HL-60 (cell line): ENCODE results near the gene FSTL4.

Experiments
- DNase-seq, 2 experiments: peaks; one replicate each; pipeline ENCODE4 v3.0.0-alpha.2; 2010 to 2020; ENCODE audit warnings: low read depth in 1 of 2, low spot score in 1 of 2
- H3K27ac ChIP-seq: fragments of 250-450 bp; sonication (Bioruptor Pico); replicated peaks from 2 replicates; pipeline ENCODE4 v1.5.1; 2020; ENCODE audit warnings: mild to moderate bottlenecking, moderate library complexity
- H3K27me3 ChIP-seq: fragments of 250-450 bp; sonication (Bioruptor Pico); 2 replicates; pipeline ENCODE4 v1.5.1; 2021; ENCODE audit warnings: mild to moderate bottlenecking, moderate library complexity; ENCODE audit not compliant: insufficient read depth, poor library complexity, severe bottlenecking
- H3K4me3 ChIP-seq: replicated peaks from 2 replicates; pipeline ENCODE4 v1.5.1; 2011; ENCODE audit warnings: mild to moderate bottlenecking, control low read depth, low read length; ENCODE audit not compliant: insufficient read depth
- GABPA ChIP-seq: IDR thresholded peaks from 2 replicates; pipeline ENCODE4 v1.6.1; 2012; ENCODE audit warnings: low read depth
- POLR2AphosphoS5 ChIP-seq: IDR thresholded peaks from 2 replicates; pipeline ENCODE4 v1.6.1; 2012; ENCODE audit warnings: low read depth
- REST ChIP-seq: IDR thresholded peaks from 2 replicates; pipeline ENCODE4 v1.6.1; 2012; ENCODE audit warnings: low read depth; ENCODE audit not compliant: insufficient replicate concordance
- SPI1 ChIP-seq: IDR thresholded peaks from 2 replicates; pipeline ENCODE4 v1.6.1; 2012; ENCODE audit warnings: low read depth, mild to moderate bottlenecking, borderline replicate concordance
- TF ChIP-seq, protein P1 (sequence below): IDR thresholded peaks from one replicate; pipeline ENCODE4 v1.5.1; 2011; ENCODE audit warnings: low read length, control low read depth, inconsistent platforms; ENCODE audit not compliant: insufficient read depth

The FSTL4 gene

DNA sequence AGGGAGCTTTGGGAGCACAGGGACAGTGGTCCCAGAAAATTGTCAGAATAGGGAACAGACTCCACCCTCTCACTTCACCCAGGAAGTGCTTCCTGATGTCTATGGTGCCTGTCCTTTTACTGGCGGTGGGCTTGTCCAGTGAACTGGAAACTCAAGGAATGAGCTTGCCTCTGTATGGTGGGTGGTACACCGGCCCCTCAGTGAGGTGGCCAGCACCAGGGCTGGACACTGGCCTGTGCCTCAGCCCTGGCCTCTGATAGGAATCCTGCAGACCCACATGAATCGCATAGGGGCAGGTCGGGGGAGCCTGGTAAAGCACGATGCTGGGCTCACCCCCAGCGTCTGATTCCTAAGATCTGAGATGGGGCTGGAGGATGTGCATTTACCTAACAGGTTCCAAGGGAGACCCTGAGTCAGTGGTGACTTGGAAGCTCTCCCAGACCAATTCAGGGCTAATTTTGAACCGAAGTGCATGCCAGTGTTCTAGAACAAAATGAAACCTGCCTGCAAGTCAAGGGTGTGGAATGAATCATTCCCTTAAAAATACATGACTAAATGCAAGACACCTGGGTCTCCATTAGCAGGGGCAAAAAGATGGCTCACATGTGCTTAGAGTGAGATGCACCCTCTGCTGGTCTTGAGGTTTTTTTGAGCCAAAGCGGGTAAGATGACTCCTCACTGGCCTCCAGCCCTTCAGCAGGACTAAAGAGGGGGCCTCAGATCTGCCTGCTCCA, 382.2 kb downstream of the FSTL4 start:
- TF ChIP-seq SPI1 (no peak), REST (no peak), GABPA (no peak), POLR2AphosphoS5 (no peak)
- TF ChIP-seq, protein P1, sequence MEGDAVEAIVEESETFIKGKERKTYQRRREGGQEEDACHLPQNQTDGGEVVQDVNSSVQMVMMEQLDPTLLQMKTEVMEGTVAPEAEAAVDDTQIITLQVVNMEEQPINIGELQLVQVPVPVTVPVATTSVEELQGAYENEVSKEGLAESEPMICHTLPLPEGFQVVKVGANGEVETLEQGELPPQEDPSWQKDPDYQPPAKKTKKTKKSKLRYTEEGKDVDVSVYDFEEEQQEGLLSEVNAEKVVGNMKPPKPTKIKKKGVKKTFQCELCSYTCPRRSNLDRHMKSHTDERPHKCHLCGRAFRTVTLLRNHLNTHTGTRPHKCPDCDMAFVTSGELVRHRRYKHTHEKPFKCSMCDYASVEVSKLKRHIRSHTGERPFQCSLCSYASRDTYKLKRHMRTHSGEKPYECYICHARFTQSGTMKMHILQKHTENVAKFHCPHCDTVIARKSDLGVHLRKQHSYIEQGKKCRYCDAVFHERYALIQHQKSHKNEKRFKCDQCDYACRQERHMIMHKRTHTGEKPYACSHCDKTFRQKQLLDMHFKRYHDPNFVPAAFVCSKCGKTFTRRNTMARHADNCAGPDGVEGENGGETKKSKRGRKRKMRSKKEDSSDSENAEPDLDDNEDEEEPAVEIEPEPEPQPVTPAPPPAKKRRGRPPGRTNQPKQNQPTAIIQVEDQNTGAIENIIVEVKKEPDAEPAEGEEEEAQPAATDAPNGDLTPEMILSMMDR = no peak
- DNase-seq = no peak
- no peak overlapping the region for H3K4me3 ChIP-seq
- H3K27ac ChIP-seq = no peak overlapping the region
- H3K27me3 ChIP-seq = no peaks in the 10 kb centered on the region

DNA sequence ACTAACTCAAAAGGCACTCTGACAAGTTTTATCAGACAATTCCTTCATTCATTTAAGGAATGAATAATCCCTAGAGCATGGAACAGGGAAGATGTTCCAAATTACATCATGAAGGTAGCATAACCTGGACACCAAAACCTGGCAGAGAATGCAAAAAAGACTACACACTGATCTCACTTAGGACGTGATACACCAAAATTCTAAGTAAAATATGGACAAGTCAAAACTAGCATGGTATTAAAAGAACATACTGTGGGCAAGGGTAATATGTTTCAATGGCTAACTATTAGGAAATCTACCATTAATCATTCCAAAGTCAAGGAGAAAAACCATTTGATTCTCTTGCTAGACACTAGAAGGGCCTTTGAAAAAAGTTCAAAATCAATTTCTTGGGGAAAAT, 384.0 kb downstream of the FSTL4 start:
- no peak overlapping the region for H3K27ac ChIP-seq
- no peak for TF ChIP-seq REST
- no peak for TF ChIP-seq GABPA
- TF ChIP-seq, protein P1 = no peak
- TF ChIP-seq POLR2AphosphoS5 = no peak
- no peak for TF ChIP-seq SPI1

GRCh38 chr5:133227897-133228296, 384.4 kb downstream of the FSTL4 start:
- Histone ChIP-seq H3K4me3 (no peak overlapping the region), H3K27ac (no peak overlapping the region), H3K27me3 (no peaks in the 10 kb centered on the region)
- no peak for TF ChIP-seq REST
- TF ChIP-seq POLR2AphosphoS5 = no peak
- no peak for TF ChIP-seq GABPA
- no peak for TF ChIP-seq SPI1
- TF ChIP-seq, protein P1 = no peak
- no peak for DNase-seq

More for the DNA sequence above, 384.0 kb downstream of the FSTL4 start:
- Histone ChIP-seq H3K27me3 (no peaks in the 10 kb centered on the region), H3K4me3 (no peak overlapping the region)
- DNase-seq = no peak
